ENCODE results near the gene PKHD1. TPM values are rescaled to one million over a fixed set of nuclear protein-coding genes. Genes with fewer than 3 reads are reported as not detected.

PKHD1 gene
- polyA plus RNA-seq, 1 of the 3 experiments (the other 2 are of a cell fraction): not detected

DNA sequence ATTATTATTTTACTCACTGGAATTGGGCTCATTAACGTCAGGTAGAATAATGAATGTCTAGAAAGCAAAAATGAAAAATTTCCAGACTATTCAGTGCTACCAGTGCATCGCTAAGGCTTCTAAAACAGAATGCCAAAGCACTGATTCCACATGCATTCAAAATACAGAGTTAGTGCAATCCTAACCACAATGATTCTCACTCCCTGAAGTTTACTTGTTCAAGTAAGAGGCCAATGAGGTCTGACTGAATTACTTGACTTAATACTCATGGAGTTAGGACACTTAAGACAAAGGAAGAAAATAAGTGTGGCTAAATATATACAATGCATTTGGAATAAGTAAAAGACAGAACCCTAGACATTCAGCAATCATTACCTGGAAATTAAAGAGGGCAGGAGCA lies 220.5 kb downstream of the PKHD1 start:
- no peak overlapping the region for H3K4me3 ChIP-seq (ENCODE audit: low read depth in 2 of 2, low read length in 1 of 2)
- no peaks in the 10 kb centered on the region for H3K36me3 ChIP-seq (replicated peaks in 1 of 2; ENCODE audit: control insufficient read depth in 1 of 2, insufficient read depth in 2 of 2, low read length in 1 of 2)
- no peaks in the 10 kb centered on the region for H3K79me2 ChIP-seq (ENCODE audit: insufficient read depth)
- no peaks in the 10 kb centered on the region for H4K20me1 ChIP-seq (ENCODE audit: insufficient read depth)
- CTCF ChIA-PET: no interaction called here
- H3K9me2 ChIP-seq: no peaks in the 10 kb centered on the region
- no peak for DNase-seq
- no peak overlapping the region for H2AFZ ChIP-seq (ENCODE audit: low read depth)
- H3F3A ChIP-seq (replicated peaks; ENCODE audit: insufficient read depth): no peaks in the 10 kb centered on the region
- H3K4me2 ChIP-seq: no peak overlapping the region
- H3K9ac ChIP-seq: no peak overlapping the region
- no peaks in the 10 kb centered on the region for H3K4me1 ChIP-seq (ENCODE audit: control insufficient read depth in 1 of 2, insufficient read depth in 2 of 2, low read depth in 1 of 2, low read length in 1 of 2)
- H3K27me3 ChIP-seq (ENCODE audit: insufficient read depth): no peaks in the 10 kb centered on the region
- no peaks in the 10 kb centered on the region for H3K9me3 ChIP-seq
- POLR2A ChIA-PET: no interaction called here
- H3K27ac ChIP-seq (ENCODE audit: low read depth in 2 of 2, low read length in 1 of 2): no peak overlapping the region
- WGBS (ENCODE audit: low lambda C conversion rate): 8% methylated on average over 2 of the region's 2 CpGs
- TF ChIP-seq MXI1 (IDR thresholded peaks at IDR 0.05; ENCODE audit: low read depth, low read length): no peak

DNA sequence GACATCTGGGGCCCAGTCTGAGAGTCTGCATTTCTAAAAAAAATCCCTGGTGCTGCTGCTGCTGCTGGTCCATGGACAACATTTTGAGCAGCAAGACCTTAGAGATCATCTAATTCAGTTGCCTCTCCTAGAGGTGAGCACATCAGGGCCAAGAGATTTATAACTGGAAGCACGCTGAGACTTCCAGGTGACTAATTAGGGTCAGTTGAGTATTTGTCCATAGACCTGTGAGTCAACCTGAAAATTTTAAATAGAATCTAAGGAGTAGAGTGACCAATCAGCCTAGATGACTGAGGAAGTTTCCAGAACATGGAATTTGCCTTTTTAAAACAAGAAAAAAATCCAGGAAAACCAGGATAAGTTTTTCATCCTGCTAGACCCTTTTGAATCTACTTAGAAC lies 221.4 kb downstream of the PKHD1 start:
- Histone ChIP-seq H3K4me2 (no peak overlapping the region), H3K9me3 (no peaks in the 10 kb centered on the region), H2AFZ (ENCODE audit: low read depth) (no peak overlapping the region), H3K79me2 (ENCODE audit: insufficient read depth) (no peaks in the 10 kb centered on the region), H3K4me1 (ENCODE audit: control insufficient read depth in 1 of 2, insufficient read depth in 2 of 2, low read depth in 1 of 2, low read length in 1 of 2) (no peaks in the 10 kb centered on the region), H3K9me2 (no peaks in the 10 kb centered on the region), H3K4me3 (ENCODE audit: low read depth in 2 of 2, low read length in 1 of 2) (no peak overlapping the region), H3K27ac (ENCODE audit: low read depth in 2 of 2, low read length in 1 of 2) (no peak overlapping the region), H3F3A (replicated peaks; ENCODE audit: insufficient read depth) (no peaks in the 10 kb centered on the region), H4K20me1 (ENCODE audit: insufficient read depth) (no peaks in the 10 kb centered on the region), H3K27me3 (ENCODE audit: insufficient read depth) (no peaks in the 10 kb centered on the region), H3K36me3 (replicated peaks in 1 of 2; ENCODE audit: control insufficient read depth in 1 of 2, insufficient read depth in 2 of 2, low read length in 1 of 2) (no peaks in the 10 kb centered on the region), H3K9ac (no peak overlapping the region)
- WGBS (ENCODE audit: low lambda C conversion rate): 10% methylated on average over 1 of the region's 1 CpG
- ChIA-PET POLR2A (no interaction called here), CTCF (interaction anchor here (1.1 kb wide), 1 partner anchor 10 kb away, joined by 5 read pairs; no protein-coding TSS in a partner anchor)
- no peak for DNase-seq
- no peak for TF ChIP-seq NFIC (IDR thresholded peaks at IDR 0.05; ENCODE audit: borderline replicate concordance)
- TF ChIP-seq SMC3 (IDR thresholded peaks at IDR 0.05; ENCODE audit: low read depth, low read length): no peak
- no peak for TF ChIP-seq PBX3 (IDR thresholded peaks at IDR 0.05)
- TF ChIP-seq CHD2 (IDR thresholded peaks at IDR 0.05; ENCODE audit: low read length, partially characterized antibody): no peak
- no peak for TF ChIP-seq MAX (IDR thresholded peaks at IDR 0.05; ENCODE audit: low read depth)
- TF ChIP-seq RFX5 (IDR thresholded peaks at IDR 0.05; ENCODE audit: low read length): no peak
- no peak for TF ChIP-seq REST (IDR thresholded peaks at IDR 0.05; ENCODE audit: low read depth, low read length)
- TF ChIP-seq GATA2 (CRISPR knock-in tag; IDR thresholded peaks at IDR 0.05): no peak
- TF ChIP-seq MEF2A (IDR thresholded peaks at IDR 0.05; ENCODE audit: borderline replicate concordance, low read depth): no peak
- no peak for TF ChIP-seq FOXM1 (IDR thresholded peaks at IDR 0.05; ENCODE audit: low read depth)
- no peak for TF ChIP-seq NRF1 (IDR thresholded peaks at IDR 0.05; ENCODE audit: low read depth, low read length)

Measured in SK-N-SH (cell line).